Thyroid gland (tissue), 4 donors: ENCODE data around the gene ST3GAL3. TPM values are rescaled to one million over a fixed set of nuclear protein-coding genes. Genes with fewer than 3 reads are reported as not detected.
A peak's percentile ranks its signal among the peaks of the same experiment; 100 is the strongest.

Source experiments
- DNase-seq, 2 donors: peaks; one replicate each; pipeline ENCODE4 v3.0.0-alpha.2; 2019
- H3K27ac ChIP-seq, 3 donors: fragments of 200-600 bp; sonication (generic); 1 replicate in 2 of 3; 2 replicates in 1 of 3; pipeline ENCODE4 v1.5.1; 2016 to 2019; ENCODE audit warnings: mild to moderate bottlenecking in 1 of 3, moderate library complexity in 1 of 3
- H3K27me3 ChIP-seq: fragments of 200-600 bp; sonication (generic); one replicate; pipeline ENCODE4 v1.5.1; 2019
- H3K36me3 ChIP-seq, 2 donors: fragments of 200-600 bp; sonication (generic); one replicate each; pipeline ENCODE4 v1.5.1; 2016 to 2019
- H3K4me1 ChIP-seq, 2 donors: fragments of 200-600 bp; sonication (generic); one replicate each; pipeline ENCODE4 v1.5.1; 2017 to 2019
- H3K4me3 ChIP-seq, 3 donors: fragments of 200-600 bp; sonication (generic); replicated peaks in 1 of 3; 1 replicate in 2 of 3; 2 replicates in 1 of 3; pipeline ENCODE4 v1.5.1; 2016; ENCODE audit warnings: mild to moderate bottlenecking in 1 of 3
- H3K9me3 ChIP-seq: fragments of 200-600 bp; sonication (generic); one replicate; pipeline ENCODE4 v1.5.1; 2017
- POLR2A ChIP-seq, 2 donors: fragments of 450-650 bp; IDR thresholded peaks; one replicate each; pipeline ENCODE4 v1.6.1; 2017; ENCODE audit warnings: antibody characterized with exemption in 2 of 2, mild to moderate bottlenecking in 2 of 2, moderate library complexity in 1 of 2
- WGBS, 2 donors: methylation state at CpG; one replicate each; pipeline ENCODE4 v1.1.5; 2017; 5-methylcytosine and 5-hydroxymethylcytosine counted together
- intact Hi-C: fragments of 100-400 bp; cut with DNase I; formaldehyde crosslinking; loops from one replicate; pipeline ENCODE4 v1.15.1; 2023
- total RNA-seq, 4 donors: library from RNA; depleted of rRNA; stranded (reverse); fragments of >200 nt; gene quantifications; one replicate each; pipeline ENCODE4 v1.2.3, GENCODE V29; 2016
- TF ChIP-seq, protein P1 (sequence below), 6 experiments: fragments of 200-600 bp in 3 of 6; fragments of 450-650 bp in 3 of 6; sonication (generic) in 3 of 6; IDR thresholded peaks; one replicate each; pipeline ENCODE4 v1.5.1; 2016 to 2019; ENCODE audit warnings: antibody characterized with exemption in 6 of 6, mild to moderate bottlenecking in 2 of 6, inconsistent platforms in 1 of 6, moderate library complexity in 1 of 6

ST3GAL3 gene
- total RNA-seq, 4 donors from 2014 or later = 12.1 to 17.7 (median 14.3) TPM

DNA sequence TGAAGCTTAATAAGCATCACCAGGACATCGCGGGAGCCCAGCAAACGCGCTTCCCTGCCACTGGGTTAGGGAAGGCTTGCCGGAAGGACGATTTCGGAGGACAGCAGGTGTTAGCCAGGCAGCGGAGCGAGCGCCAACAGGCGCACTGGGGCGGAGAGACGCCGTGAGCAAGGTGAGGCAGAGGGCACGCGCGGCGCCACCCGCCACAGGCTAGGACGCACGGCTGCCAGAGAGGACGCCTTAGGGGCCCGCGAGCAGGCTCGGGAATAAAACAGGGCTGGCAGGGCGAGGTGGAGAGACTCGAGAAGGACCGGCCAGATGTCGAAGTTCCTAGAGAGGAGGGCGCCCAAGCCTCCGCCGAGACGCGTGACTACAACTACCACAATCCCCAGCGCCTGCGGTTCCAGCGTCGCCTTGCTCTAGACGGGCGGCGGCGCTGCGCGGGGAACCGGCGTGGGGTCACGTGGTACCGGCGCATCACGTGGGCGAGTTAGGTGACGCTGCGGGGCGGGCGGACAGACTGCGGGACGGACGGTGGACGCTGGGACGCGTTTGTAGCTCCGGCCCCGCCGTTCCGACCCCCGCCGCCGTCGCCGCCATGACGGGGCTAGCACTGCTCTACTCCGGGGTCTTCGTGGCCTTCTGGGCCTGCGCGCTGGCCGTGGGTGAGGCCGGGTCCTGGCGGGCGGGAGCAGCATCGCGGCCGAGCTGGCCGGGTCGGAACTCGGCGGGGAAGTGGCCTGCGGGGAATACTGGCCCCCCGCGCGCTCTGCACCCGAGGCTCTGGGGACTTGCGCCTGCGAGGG is 267.3 kb downstream of the ST3GAL3 start, which contains the start of gene ATP6V0B:
Gene ATP6V0B (plus strand): TSS at position 518 of the 806 bp plus-strand sequence. CDS start 81 bp downstream, at position 599.
- Histone ChIP-seq H3K9me3 (no peaks in the 10 kb centered on the region), H3K4me3 (peak within 1 kb of the TSS; percentile 50 to 96 (median 79)), H3K4me1 (peaks cover 33 to 46% of the 10 kb centered on the region in 2 donors), H3K36me3 (peaks cover 13 to 14% of the 10 kb centered on the region in 2 donors), H3K27me3 (no peaks in the 10 kb centered on the region), H3K27ac (peak within 1 kb of the TSS; percentile 69 to 93 (median 84))
- intact Hi-C loops = no loop called here
- WGBS, 2 donors = 1 to 2% methylated on average over 30 to 45 of the region's 93 CpGs
- TF ChIP-seq, protein P1, sequence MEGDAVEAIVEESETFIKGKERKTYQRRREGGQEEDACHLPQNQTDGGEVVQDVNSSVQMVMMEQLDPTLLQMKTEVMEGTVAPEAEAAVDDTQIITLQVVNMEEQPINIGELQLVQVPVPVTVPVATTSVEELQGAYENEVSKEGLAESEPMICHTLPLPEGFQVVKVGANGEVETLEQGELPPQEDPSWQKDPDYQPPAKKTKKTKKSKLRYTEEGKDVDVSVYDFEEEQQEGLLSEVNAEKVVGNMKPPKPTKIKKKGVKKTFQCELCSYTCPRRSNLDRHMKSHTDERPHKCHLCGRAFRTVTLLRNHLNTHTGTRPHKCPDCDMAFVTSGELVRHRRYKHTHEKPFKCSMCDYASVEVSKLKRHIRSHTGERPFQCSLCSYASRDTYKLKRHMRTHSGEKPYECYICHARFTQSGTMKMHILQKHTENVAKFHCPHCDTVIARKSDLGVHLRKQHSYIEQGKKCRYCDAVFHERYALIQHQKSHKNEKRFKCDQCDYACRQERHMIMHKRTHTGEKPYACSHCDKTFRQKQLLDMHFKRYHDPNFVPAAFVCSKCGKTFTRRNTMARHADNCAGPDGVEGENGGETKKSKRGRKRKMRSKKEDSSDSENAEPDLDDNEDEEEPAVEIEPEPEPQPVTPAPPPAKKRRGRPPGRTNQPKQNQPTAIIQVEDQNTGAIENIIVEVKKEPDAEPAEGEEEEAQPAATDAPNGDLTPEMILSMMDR (IDR thresholded peaks at IDR 0.05) = peak in 3 of 6 experiments; percentile 29 to 44 (median 31)
- TF ChIP-seq POLR2A (IDR thresholded peaks at IDR 0.05) = peak; percentile 81 to 94
- peak; percentile 97 for DNase-seq

- Histone ChIP-seq H3K27me3 (no peaks in the 10 kb centered on the region), H3K27ac (peak overlapping the region; percentile 69 to 93 (median 84)), H3K9me3 (no peaks in the 10 kb centered on the region), H3K36me3 (peaks cover 13 to 14% of the 10 kb centered on the region in 2 donors), H3K4me1 (peaks cover 36 to 51% of the 10 kb centered on the region in 2 donors), H3K4me3 (peak overlapping the region; percentile 50 to 96 (median 79))
- TF ChIP-seq, protein P1 (IDR thresholded peaks at IDR 0.05) = no peak
- TF ChIP-seq POLR2A (IDR thresholded peaks at IDR 0.05) = no peak
- intact Hi-C loops = no loop called here
- 2 to 3% methylated on average over 21 to 30 of the region's 34 CpGs for WGBS, 2 donors
- peak; percentile 80 to 84 for DNase-seq
Measured at GRCh38 chr1:43975249-43975961, 268.1 kb downstream of the ST3GAL3 start.

DNA sequence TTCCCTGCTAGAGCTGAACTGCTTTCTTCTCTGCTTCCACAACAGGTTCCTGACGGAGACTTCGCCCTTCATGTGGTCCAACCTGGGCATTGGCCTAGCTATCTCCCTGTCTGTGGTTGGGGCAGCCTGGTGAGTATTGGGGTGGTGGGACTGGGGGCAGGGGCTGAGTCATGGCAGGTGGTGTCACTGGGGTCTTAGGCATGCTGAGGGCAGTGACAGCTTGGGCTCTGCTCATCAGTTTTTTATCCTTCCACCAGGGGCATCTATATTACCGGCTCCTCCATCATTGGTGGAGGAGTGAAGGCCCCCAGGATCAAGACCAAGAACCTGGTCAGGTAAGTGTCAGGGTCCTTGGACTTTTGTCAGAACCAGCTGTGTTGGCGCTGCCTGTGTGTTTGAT is 268.7 kb downstream of the ST3GAL3 start:
- peak overlapping the region in 1 of 3 donors; percentile 96 for H3K4me3 ChIP-seq
- DNase-seq = no peak
- H3K4me1 ChIP-seq = peaks cover 33 to 48% of the 10 kb centered on the region in 2 donors
- 83 to 90% methylated on average over 2 to 4 of the region's 4 CpGs for WGBS, 2 donors
- H3K27me3 ChIP-seq = no peaks in the 10 kb centered on the region
- H3K9me3 ChIP-seq = no peaks in the 10 kb centered on the region
- intact Hi-C loops = no loop called here
- TF ChIP-seq POLR2A (IDR thresholded peaks at IDR 0.05) = no peak
- TF ChIP-seq, protein P1 (IDR thresholded peaks at IDR 0.05) = no peak
- H3K27ac ChIP-seq = peak overlapping the region in 1 of 3 donors; percentile 84
- H3K36me3 ChIP-seq = peaks cover 13 to 14% of the 10 kb centered on the region in 2 donors

DNA sequence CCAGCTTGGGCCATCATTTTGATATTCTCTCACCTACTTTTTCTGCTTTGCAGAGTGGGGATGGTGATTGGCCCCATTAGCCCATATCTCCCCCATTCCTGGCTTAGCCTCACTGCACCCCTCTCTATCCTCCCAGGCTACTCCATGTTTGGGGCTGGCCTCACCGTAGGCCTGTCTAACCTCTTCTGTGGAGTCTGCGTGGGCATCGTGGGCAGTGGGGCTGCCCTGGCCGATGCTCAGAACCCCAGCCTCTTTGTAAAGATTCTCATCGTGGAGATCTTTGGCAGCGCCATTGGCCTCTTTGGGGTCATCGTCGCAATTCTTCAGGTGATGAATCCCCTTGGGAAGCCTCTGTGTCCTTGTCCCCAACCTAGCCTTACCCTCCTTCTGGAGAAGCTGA is 269.6 kb downstream of the ST3GAL3 start:
- 92 to 94% methylated on average over 8 of the region's 8 CpGs for WGBS, 2 donors
- DNase-seq = no peak
- Histone ChIP-seq H3K4me1 (peaks cover 33 to 46% of the 10 kb centered on the region in 2 donors), H3K9me3 (no peaks in the 10 kb centered on the region), H3K4me3 (no peak overlapping the region), H3K36me3 (peaks cover 13 to 14% of the 10 kb centered on the region in 2 donors), H3K27me3 (no peaks in the 10 kb centered on the region), H3K27ac (no peak overlapping the region)
- no peak for TF ChIP-seq POLR2A (IDR thresholded peaks at IDR 0.05)
- TF ChIP-seq, protein P1 (IDR thresholded peaks at IDR 0.05) = no peak
- intact Hi-C loops = no loop called here
